GM20431 (cell line): ENCODE data around the gene SEZ6L2.

Source experiments
- in situ Hi-C: fragments of 300-500 bp; cut with MseI, MboI; formaldehyde crosslinking; loops from one replicate; pipeline ENCODE4 v1.15.0; 2020; ENCODE audit warnings: low sequenced_read_pairs; ENCODE audit not compliant: unreplicated experiment

Gene SEZ6L2

DNA sequence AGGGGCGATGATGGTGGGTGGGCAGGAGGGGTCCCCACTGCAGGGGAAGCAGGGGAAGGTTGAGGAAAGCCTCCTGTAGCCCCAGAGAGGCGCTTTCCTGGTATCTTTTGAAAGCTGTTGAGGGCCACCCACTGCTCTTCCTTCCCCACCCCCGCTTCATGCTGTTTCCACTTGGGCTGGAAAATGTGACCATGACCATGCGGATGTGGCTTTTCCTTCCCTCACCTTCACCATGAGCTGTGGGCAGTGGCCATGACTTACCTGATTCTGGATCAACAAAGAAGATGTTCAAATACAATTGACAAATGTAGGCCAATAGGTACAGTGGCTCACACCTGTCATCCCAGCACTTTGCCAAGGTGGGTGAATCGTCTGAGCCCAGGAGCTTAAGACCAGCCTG, 65.3 kb downstream of the SEZ6L2 start:
- in situ Hi-C loops = loop anchor here (25.0 kb wide), 1 partner anchor 178 kb away; the partner anchor contains the start of genes C16orf92 and DOC2A

DNA sequence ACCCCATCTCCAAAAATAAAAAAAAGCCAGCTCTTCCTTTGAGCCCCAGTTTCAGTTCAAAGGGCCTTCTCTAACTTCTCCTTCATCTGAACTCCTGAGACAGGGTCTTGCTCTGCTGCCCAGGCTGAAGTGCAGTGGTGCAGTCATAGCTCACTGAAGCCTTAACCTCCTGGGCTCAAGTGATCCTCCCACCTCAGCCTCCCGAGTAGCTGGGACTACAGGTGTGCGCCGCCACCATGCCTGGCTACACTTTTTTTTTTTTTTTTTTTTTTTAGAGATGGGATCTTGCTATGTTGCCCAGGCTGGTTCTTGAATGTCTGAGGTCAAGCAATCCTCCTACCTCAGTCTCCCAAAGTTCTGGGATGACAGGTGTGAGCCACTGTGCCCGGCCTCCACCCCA, 66.1 kb downstream of the SEZ6L2 start:
- in situ Hi-C loops = loop anchor here (25.0 kb wide), 1 partner anchor 179 kb away; the partner anchor contains the start of genes C16orf92 and DOC2A

DNA sequence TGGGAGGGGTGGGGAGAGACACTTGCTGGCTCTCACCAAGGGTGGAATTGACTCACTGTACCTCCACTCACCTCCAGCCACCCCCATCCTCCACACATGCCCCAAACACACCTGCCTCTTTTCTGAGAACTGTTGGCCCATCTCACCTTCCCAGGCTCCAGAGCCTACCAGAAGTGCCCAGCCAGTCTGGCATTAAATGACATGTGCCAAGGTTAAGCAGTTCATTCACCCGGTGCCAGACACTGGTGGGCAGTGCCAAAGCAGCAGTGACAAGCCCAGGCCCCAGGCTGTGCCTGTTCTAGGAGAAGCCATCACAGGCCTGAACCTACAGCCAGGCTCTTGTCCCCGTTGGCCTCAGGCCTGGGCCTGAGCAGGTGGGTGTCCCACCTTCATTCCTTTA, 67.9 kb downstream of the SEZ6L2 start:
- in situ Hi-C loops = loop anchor here (25.0 kb wide), 1 partner anchor 181 kb away; the partner anchor contains the start of genes C16orf92 and DOC2A

DNA sequence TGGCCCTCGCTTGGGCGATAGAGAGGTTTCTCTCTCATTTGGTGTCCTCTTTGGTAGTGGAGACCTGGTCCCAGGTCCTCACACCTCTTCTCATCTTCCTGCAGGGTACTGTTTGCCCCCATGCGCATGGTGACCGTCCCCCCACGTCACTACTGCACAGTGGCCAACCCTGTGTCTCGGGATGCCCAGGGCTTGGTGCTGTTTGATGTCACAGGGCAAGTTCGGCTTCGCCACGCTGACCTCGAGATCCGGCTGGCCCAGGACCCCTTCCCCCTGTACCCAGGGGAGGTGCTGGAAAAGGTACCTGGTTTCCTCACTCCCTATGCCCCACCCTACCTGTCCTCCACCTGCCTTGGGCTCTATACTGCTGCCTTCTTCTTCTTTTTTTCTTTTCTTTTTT, 68.6 kb downstream of the SEZ6L2 start:
- in situ Hi-C loops = loop anchor here (25.0 kb wide), 1 partner anchor 182 kb away; the partner anchor contains the start of genes C16orf92 and DOC2A

DNA sequence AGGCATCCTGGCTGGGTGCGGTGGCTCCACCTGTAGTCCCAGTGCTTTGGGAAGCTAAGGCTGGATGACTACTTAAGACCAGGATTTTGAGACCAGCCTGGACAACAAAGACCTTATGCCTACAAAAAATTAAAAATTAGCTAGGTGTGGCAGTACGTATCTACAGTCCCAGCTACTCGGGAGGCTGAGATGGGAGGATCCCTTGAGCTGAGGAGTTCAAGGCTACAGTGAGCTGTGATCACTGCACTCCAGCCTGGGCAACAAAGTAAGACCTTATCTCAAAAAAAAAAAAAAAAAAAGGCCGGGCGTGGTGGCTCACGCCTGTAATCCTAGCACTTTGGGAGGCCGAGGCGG, 73.0 kb downstream of the SEZ6L2 start:
- in situ Hi-C loops = loop anchor here (25.0 kb wide), 1 partner anchor 186 kb away; the partner anchor contains the start of genes C16orf92 and DOC2A

DNA sequence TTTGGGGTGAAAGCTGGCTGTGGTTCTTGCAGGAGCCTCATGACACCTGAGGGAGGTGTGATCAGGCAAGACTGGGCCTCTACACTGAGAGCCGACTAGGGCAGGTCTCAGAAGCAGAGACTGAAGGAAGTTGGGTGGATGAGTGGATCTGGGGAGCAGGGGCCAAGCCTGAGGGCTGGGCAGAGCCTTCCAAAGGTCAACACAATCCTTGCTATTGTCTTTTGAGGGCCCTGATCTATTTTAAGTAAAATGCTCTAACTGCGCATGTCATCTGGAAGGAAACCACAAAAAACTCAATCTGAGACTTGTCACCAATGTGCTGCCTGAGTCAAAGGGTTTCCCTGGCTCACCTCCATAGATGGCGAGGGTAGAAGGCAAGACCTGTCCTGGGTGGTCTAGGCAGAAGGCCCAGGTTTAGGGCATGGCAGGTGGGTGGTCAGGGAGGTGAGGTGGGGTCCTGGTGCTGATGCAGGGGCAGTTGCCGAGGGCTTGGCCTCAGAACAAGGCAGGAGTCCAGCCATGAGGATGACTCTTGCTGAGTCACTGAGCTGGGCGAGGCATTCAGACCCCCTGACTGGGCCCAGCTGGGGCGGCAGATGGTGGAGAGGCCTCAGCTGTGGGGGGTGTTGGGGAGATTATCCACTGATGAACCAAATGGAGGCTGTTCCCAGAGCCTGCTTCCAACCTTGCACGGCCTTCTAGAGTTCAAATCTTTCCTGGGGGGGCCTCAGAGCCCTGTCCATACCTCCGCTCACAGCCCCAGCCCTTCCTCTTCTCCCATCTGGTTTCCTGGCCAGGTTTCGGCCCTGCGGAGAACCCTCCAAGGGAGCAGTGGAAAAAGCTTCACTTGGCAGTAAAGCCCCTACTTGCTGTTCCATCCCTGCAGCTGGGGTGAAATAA, 74.0 kb downstream of the SEZ6L2 start:
- in situ Hi-C loops = loop anchor here (25.0 kb wide), 1 partner anchor 187 kb away; the partner anchor contains the start of genes C16orf92 and DOC2A

DNA sequence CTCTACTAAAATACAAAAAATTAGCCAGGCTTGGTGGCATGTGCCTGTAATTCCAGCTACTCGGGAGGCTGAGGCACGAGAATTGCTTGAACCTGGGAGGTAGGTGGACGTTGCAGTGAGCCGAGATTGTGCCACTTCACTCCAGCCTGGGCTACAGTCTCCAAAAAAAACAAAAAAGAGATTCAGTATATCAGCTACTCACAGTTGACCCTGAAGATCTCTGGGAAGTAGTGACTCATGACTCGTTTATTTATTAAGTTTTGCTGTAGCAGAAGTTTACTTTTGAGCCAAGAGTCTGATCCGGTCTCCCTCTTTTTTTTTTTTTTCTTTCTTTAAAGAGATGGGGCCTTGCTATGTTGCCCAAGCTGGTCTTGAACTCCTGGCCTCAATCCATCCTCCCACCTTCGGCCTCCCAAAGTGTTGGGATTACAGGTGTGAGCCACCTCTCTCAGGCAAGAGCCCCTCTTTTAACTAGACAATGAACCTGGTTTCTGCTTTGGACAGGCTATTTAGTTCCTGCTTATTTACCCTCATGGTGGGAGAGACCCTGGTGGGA, 74.7 kb downstream of the SEZ6L2 start:
- in situ Hi-C loops = loop anchor here (25.0 kb wide), 1 partner anchor 188 kb away; the partner anchor contains the start of genes C16orf92 and DOC2A

DNA sequence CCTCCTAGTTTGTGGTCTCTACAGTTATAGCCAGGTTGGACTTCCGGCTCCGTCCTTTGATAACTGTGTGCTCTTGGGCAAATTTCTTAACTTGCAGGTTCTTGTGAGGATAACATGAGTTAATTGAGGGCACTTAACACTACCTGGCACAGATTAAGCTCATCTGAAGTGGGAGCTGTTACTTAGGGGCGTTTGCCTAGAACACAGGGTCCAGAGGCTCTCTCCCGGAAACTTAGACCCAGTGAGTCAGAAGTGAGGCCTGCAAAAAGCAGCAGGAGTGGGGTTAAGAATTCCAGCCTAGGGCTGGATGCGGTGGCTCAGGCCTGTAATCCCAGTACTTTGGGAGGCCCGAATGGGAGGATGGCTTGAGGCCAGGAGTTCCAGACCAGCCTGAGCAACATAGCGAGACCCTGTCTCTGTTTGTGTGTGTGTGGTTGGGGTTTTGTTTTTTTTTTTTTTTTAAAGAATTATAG, 77.7 kb downstream of the SEZ6L2 start:
- in situ Hi-C loops = no loop called here
